GM13977 (cell line): ENCODE data around the gene CUBN.
A peak's percentile ranks its signal among the peaks of the same experiment; 100 is the strongest.
"Not testable (repeated sequence)": the region's sequence is repeated elsewhere in the genome, so short reads cannot be mapped to it uniquely, and the experiment has no call there.

Experiments
- DNase-seq: peaks from one replicate; pipeline ENCODE4 v3.0.0; 2012; ENCODE audit warnings: low spot score
- CTCF ChIP-seq: IDR thresholded peaks from 2 replicates; pipeline ENCODE4 v1.5.1; 2012; ENCODE audit warnings: mild to moderate bottlenecking, control low read depth; ENCODE audit not compliant: insufficient read depth; ENCODE audit errors: extremely low read depth, missing control alignments
- in situ Hi-C: fragments of 300-500 bp; cut with MboI; formaldehyde crosslinking; loops from one replicate; pipeline ENCODE4 v1.12.0; 2022; ENCODE audit warnings: low sequenced_read_pairs, low pct_unique_long_range_greater_than_20kb, mixed read lengths, inconsistent platforms; ENCODE audit not compliant: unreplicated experiment

The CUBN gene

GRCh38 chr10:16828114-16828568 is 301.5 kb downstream of the CUBN start:
- peak; percentile 53 for TF ChIP-seq CTCF
- DNase-seq: peak; percentile 26
- in situ Hi-C loops: loop anchor here (25.0 kb wide), 1 partner anchor 609 kb away; no protein-coding TSS in a partner anchor

GRCh38 chr10:16827474-16827873 is 302.1 kb downstream of the CUBN start:
- in situ Hi-C loops: loop anchor here (25.0 kb wide), 1 partner anchor 610 kb away; no protein-coding TSS in a partner anchor
- not testable (repeated sequence) for DNase-seq

GRCh38 chr10:16822726-16823360 is 306.8 kb downstream of the CUBN start:
- DNase-seq: no peak
- in situ Hi-C loops: loop anchor here (25.0 kb wide), 1 partner anchor 936 kb away; no protein-coding TSS in a partner anchor
- TF ChIP-seq CTCF: no peak

GRCh38 chr10:16822027-16822426 is 307.6 kb downstream of the CUBN start:
- in situ Hi-C loops: loop anchor here (25.0 kb wide), 1 partner anchor 935 kb away; no protein-coding TSS in a partner anchor
- no peak for TF ChIP-seq CTCF
- DNase-seq: no peak

- no peak for TF ChIP-seq CTCF
- in situ Hi-C loops: loop anchor here (25.0 kb wide), 1 partner anchor 933 kb away; no protein-coding TSS in a partner anchor
- DNase-seq: no peak
These were observed 309.2 kb downstream of the CUBN start for GRCh38 chr10:16820421-16820820.

- no peak for DNase-seq
- no peak for TF ChIP-seq CTCF
- in situ Hi-C loops: loop anchor here (25.0 kb wide), 1 partner anchor 933 kb away; no protein-coding TSS in a partner anchor
These were observed 309.6 kb downstream of the CUBN start for GRCh38 chr10:16820018-16820417.

GRCh38 chr10:16819436-16819835 is 310.2 kb downstream of the CUBN start:
- no peak for TF ChIP-seq CTCF
- DNase-seq: no peak
- in situ Hi-C loops: loop anchor here (25.0 kb wide), 1 partner anchor 932 kb away; no protein-coding TSS in a partner anchor
